T-helper 17 cell (primary cell): Measurements from ENCODE around the gene SMARCD3. TPM values are rescaled to one million over a fixed set of nuclear protein-coding genes. Genes with fewer than 3 reads are reported as not detected.
A peak's percentile ranks its signal among the peaks of the same experiment; 100 is the strongest.

Experiments
- ATAC-seq: fragments of 150-1000 bp; cut with Tn5 transposase; 2 replicates; pipeline ENCODE4 v1.10.0; 2021; ENCODE audit warnings: mild to moderate bottlenecking, moderate library complexity
- DNase-seq, 3 donors: peaks; one replicate each; pipeline versions ENCODE4 v3.0.0 to v3.0.0-alpha.2; 2020 to 2021
- H3K9me3 ChIP-seq: one replicate; pipeline ENCODE4 v1.7.0; 2013; ENCODE audit warnings: low read length, mild to moderate bottlenecking; ENCODE audit not compliant: control insufficient read depth, poor library complexity, severe bottlenecking
- H3K27ac Mint-ChIP-seq: one replicate; pipeline ENCODE4 v1.8.0; 2022; ENCODE audit warnings: mild to moderate bottlenecking, moderate library complexity, mixed read lengths
- H3K27me3 Mint-ChIP-seq: one replicate; pipeline ENCODE4 v1.8.0; 2022; ENCODE audit warnings: mixed read lengths
- H3K36me3 Mint-ChIP-seq: one replicate; pipeline ENCODE4 v1.8.0; 2022; ENCODE audit warnings: low read depth, mixed read lengths
- H3K4me1 Mint-ChIP-seq: one replicate; pipeline ENCODE4 v1.8.0; 2022; ENCODE audit warnings: mild to moderate bottlenecking, mixed read lengths
- H3K4me3 Mint-ChIP-seq: one replicate; pipeline ENCODE4 v1.8.0; 2022; ENCODE audit warnings: mild to moderate bottlenecking, moderate library complexity, mixed read lengths
- total RNA-seq, 4 donors: library from RNA in 2 of 4; stranded (reverse) in 2 of 4; gene quantifications; one replicate each; pipeline ENCODE4 v1.2.3 and lab custom pipeline; 2022 to 2026

SMARCD3 gene
- total RNA-seq (10 to 100 TPM in 1 of 2 donors, 1 to 10 TPM in 1; 9.8 to 10.7 TPM), total RNA-seq (lab: John Stamatoyannopoulos, UW) (4.1 to 9.6 reads per million in 2 donors)

GRCh38 chr7:151248346-151249033, at the start of gene SMARCD3:
SMARCD3 (minus strand) TSS chr7:151248694; CDS start chr7:151248562, 132 bp downstream.
- peak; percentile 42 for ATAC-seq
- Mint-ChIP-seq H3K36me3 (peaks cover 16% of the 10 kb centered on the region), H3K4me1 (peaks cover 49% of the 10 kb centered on the region), H3K27ac (peak within 1 kb of the TSS; percentile 51), H3K4me3 (peak within 1 kb of the TSS; percentile 91), H3K27me3 (peaks cover 52% of the 10 kb centered on the region)
- H3K9me3 ChIP-seq, result no peaks in the 10 kb centered on the region
- DNase-seq, result peak in 1 of 3 donors; percentile 27

GRCh38 chr7:151296202-151296992, 47.9 kb upstream of the SMARCD3 start:
- DNase-seq (no peak), ATAC-seq (no peak)
- Mint-ChIP-seq H3K4me3 (no peak overlapping the region), H3K36me3 (no peaks in the 10 kb centered on the region), H3K27ac (no peak overlapping the region), H3K4me1 (no peaks in the 10 kb centered on the region), H3K27me3 (peaks cover 27% of the 10 kb centered on the region)
- H3K9me3 ChIP-seq, result no peaks in the 10 kb centered on the region

- H3K27me3 Mint-ChIP-seq, result peaks cover 14% of the 10 kb centered on the region
These were observed 44.4 kb upstream of the SMARCD3 start for GRCh38 chr7:151292850-151293249.

GRCh38 chr7:151291206-151291605, 42.7 kb upstream of the SMARCD3 start:
- no peaks in the 10 kb centered on the region for H3K9me3 ChIP-seq
- H3K36me3 Mint-ChIP-seq, result no peaks in the 10 kb centered on the region
- no peaks in the 10 kb centered on the region for H3K4me1 Mint-ChIP-seq
- ATAC-seq (no peak), DNase-seq (no peak)
- H3K27ac Mint-ChIP-seq, result no peak overlapping the region
- peaks cover 12% of the 10 kb centered on the region for H3K27me3 Mint-ChIP-seq
- H3K4me3 Mint-ChIP-seq, result no peak overlapping the region

More at GRCh38 chr7:151292850-151293249, 44.4 kb upstream of the SMARCD3 start:
- H3K9me3 ChIP-seq, result no peaks in the 10 kb centered on the region
- Mint-ChIP-seq H3K4me3 (no peak overlapping the region), H3K27ac (no peak overlapping the region), H3K36me3 (no peaks in the 10 kb centered on the region), H3K4me1 (no peaks in the 10 kb centered on the region)
- ATAC-seq (no peak), DNase-seq (no peak)

GRCh38 chr7:151290355-151290760, 41.9 kb upstream of the SMARCD3 start:
- H3K27ac Mint-ChIP-seq, result no peak overlapping the region
- no peak overlapping the region for H3K4me3 Mint-ChIP-seq
- no peaks in the 10 kb centered on the region for H3K9me3 ChIP-seq
- ATAC-seq (no peak), DNase-seq (no peak)
- no peaks in the 10 kb centered on the region for H3K36me3 Mint-ChIP-seq
- H3K4me1 Mint-ChIP-seq, result no peaks in the 10 kb centered on the region
- peaks cover 12% of the 10 kb centered on the region for H3K27me3 Mint-ChIP-seq

- ATAC-seq, result no peak
- Mint-ChIP-seq H3K36me3 (no peaks in the 10 kb centered on the region), H3K27ac (no peak overlapping the region), H3K27me3 (peaks cover 12% of the 10 kb centered on the region), H3K4me1 (no peaks in the 10 kb centered on the region), H3K4me3 (no peak overlapping the region)
- no peaks in the 10 kb centered on the region for H3K9me3 ChIP-seq
- no peak for DNase-seq
These were observed 41.4 kb upstream of the SMARCD3 start for GRCh38 chr7:151289891-151290290.

- ATAC-seq (no peak), DNase-seq (no peak)
- Mint-ChIP-seq H3K4me3 (no peak overlapping the region), H3K27ac (no peak overlapping the region), H3K27me3 (peaks cover 13% of the 10 kb centered on the region), H3K36me3 (no peaks in the 10 kb centered on the region), H3K4me1 (no peaks in the 10 kb centered on the region)
- no peaks in the 10 kb centered on the region for H3K9me3 ChIP-seq
These were observed 37.7 kb upstream of the SMARCD3 start for GRCh38 chr7:151286148-151286547.

GRCh38 chr7:151283302-151283701, 34.8 kb upstream of the SMARCD3 start:
- Mint-ChIP-seq H3K27me3 (peaks cover 25% of the 10 kb centered on the region), H3K4me1 (peaks cover 3% of the 10 kb centered on the region), H3K36me3 (peaks cover 2% of the 10 kb centered on the region), H3K4me3 (no peak overlapping the region), H3K27ac (no peak overlapping the region)
- DNase-seq (no peak), ATAC-seq (no peak)
- no peaks in the 10 kb centered on the region for H3K9me3 ChIP-seq

GRCh38 chr7:151282111-151282510, 33.6 kb upstream of the SMARCD3 start:
- no peaks in the 10 kb centered on the region for H3K9me3 ChIP-seq
- Mint-ChIP-seq H3K4me3 (no peak overlapping the region), H3K27ac (no peak overlapping the region), H3K36me3 (peaks cover 2% of the 10 kb centered on the region), H3K4me1 (peaks cover 3% of the 10 kb centered on the region), H3K27me3 (peaks cover 25% of the 10 kb centered on the region)
- DNase-seq, result no peak
- ATAC-seq, result no peak

- Mint-ChIP-seq H3K4me1 (peaks cover 3% of the 10 kb centered on the region), H3K4me3 (no peak overlapping the region), H3K27me3 (peaks cover 25% of the 10 kb centered on the region), H3K36me3 (peaks cover 2% of the 10 kb centered on the region), H3K27ac (no peak overlapping the region)
- ATAC-seq (no peak), DNase-seq (no peak)
- no peaks in the 10 kb centered on the region for H3K9me3 ChIP-seq
These were observed 33.2 kb upstream of the SMARCD3 start for GRCh38 chr7:151281686-151282085.

GRCh38 chr7:151280388-151281019, 32.0 kb upstream of the SMARCD3 start:
- DNase-seq, result no peak
- H3K36me3 Mint-ChIP-seq, result peaks cover 2% of the 10 kb centered on the region
- peaks cover 25% of the 10 kb centered on the region for H3K27me3 Mint-ChIP-seq
- ATAC-seq, result no peak
- H3K4me3 Mint-ChIP-seq, result no peak overlapping the region
- no peak overlapping the region for H3K27ac Mint-ChIP-seq
- no peaks in the 10 kb centered on the region for H3K9me3 ChIP-seq
- peaks cover 12% of the 10 kb centered on the region for H3K4me1 Mint-ChIP-seq

GRCh38 chr7:151279868-151280267, 31.4 kb upstream of the SMARCD3 start:
- peaks cover 16% of the 10 kb centered on the region for H3K4me1 Mint-ChIP-seq
- no peak for DNase-seq
- no peak overlapping the region for H3K27ac Mint-ChIP-seq
- H3K4me3 Mint-ChIP-seq, result no peak overlapping the region
- H3K27me3 Mint-ChIP-seq, result peaks cover 25% of the 10 kb centered on the region
- peaks cover 2% of the 10 kb centered on the region for H3K36me3 Mint-ChIP-seq
- ATAC-seq, result no peak
- no peaks in the 10 kb centered on the region for H3K9me3 ChIP-seq

- Mint-ChIP-seq H3K36me3 (peaks cover 4% of the 10 kb centered on the region), H3K27me3 (peaks cover 25% of the 10 kb centered on the region), H3K4me3 (no peak overlapping the region), H3K27ac (no peak overlapping the region), H3K4me1 (peaks cover 20% of the 10 kb centered on the region)
- ATAC-seq (no peak), DNase-seq (no peak)
- H3K9me3 ChIP-seq, result no peaks in the 10 kb centered on the region
These were observed 30.5 kb upstream of the SMARCD3 start for GRCh38 chr7:151278949-151279348.
